WTC11 (cell line): ENCODE results near the gene SLC8A3. TPM values are rescaled to one million over a fixed set of nuclear protein-coding genes. Genes with fewer than 3 reads are reported as not detected.

Source experiments
- ATAC-seq: fragments of 200-7000 bp; cut with Tn5 transposase; 2 replicates; pipeline ENCODE4 v1.10.0; 2021; ENCODE audit warnings: mild to moderate bottlenecking, moderate library complexity
- CTCF ChIA-PET: fragments of 300-600 bp; sonication (Branson Sonifier 250); formaldehyde crosslinking; loops from one replicate; lab custom pipeline; 2021; ENCODE audit warnings: antibody characterized with exemption; lab: Charles Lee
- POLR2A ChIA-PET: fragments of 350-600 bp; sonication (Branson Sonifier 250); formaldehyde crosslinking; loops from one replicate; lab custom pipeline; 2021; ENCODE audit warnings: antibody characterized with exemption; lab: Charles Lee
- DNase-seq: peaks from one replicate; pipeline ENCODE4 v3.0.0; 2021; ENCODE audit warnings: low spot score
- H3K27ac Mint-ChIP-seq: 2 replicates; pipeline ENCODE4 v1.8.0; 2021; ENCODE audit warnings: mixed read lengths
- H3K27me3 Mint-ChIP-seq: 2 replicates; pipeline ENCODE4 v1.8.0; 2021; ENCODE audit warnings: low read depth, mild to moderate bottlenecking, moderate library complexity, mixed read lengths
- H3K36me3 Mint-ChIP-seq: 2 replicates; pipeline ENCODE4 v1.8.0; 2021; ENCODE audit warnings: mixed read lengths
- H3K4me1 Mint-ChIP-seq: 2 replicates; pipeline ENCODE4 v1.8.0; 2022; ENCODE audit warnings: mixed read lengths
- H3K4me3 Mint-ChIP-seq: 2 replicates; pipeline ENCODE4 v1.8.0; 2021; ENCODE audit warnings: mild to moderate bottlenecking, moderate library complexity, mixed read lengths
- H3K9me3 Mint-ChIP-seq: 2 replicates; pipeline ENCODE4 v1.8.0; 2021; ENCODE audit warnings: mixed read lengths
- ATF3 ChIP-seq: sonication (generic); formaldehyde crosslinking; conservative IDR thresholded peaks from 2 replicates; pipeline ENCODE4 v1.8.1; 2022; ENCODE audit warnings: mild to moderate bottlenecking, missing genetic modification reagents
- CREB1 ChIP-seq: sonication (generic); formaldehyde crosslinking; IDR thresholded peaks from 2 replicates; pipeline ENCODE4 v1.8.0; 2023; ENCODE audit warnings: mild to moderate bottlenecking, missing genetic modification reagents
- E2F4 ChIP-seq: sonication (generic); formaldehyde crosslinking; IDR thresholded peaks from 2 replicates; pipeline ENCODE4 v1.8.1; 2022; ENCODE audit warnings: low read depth, mild to moderate bottlenecking, moderate library complexity, missing genetic modification reagents, borderline replicate concordance
- GRHL2 ChIP-seq: fragments of 250-450 bp; sonication (Bioruptor Pico); IDR thresholded peaks from 2 replicates; pipeline ENCODE4 v1.8.0; 2022; ENCODE audit warnings: mild to moderate bottlenecking, moderate library complexity; ENCODE audit not compliant: insufficient replicate concordance, severe bottlenecking
- GTF2I ChIP-seq: fragments of 250-450 bp; sonication (Bioruptor Pico); conservative IDR thresholded peaks from 2 replicates; pipeline ENCODE4 v1.4.0; 2021; ENCODE audit warnings: mild to moderate bottlenecking
- HMGA2 ChIP-seq: fragments of 250-450 bp; sonication (Bioruptor Pico); IDR thresholded peaks from 2 replicates; pipeline ENCODE4 v1.4.0; 2021; ENCODE audit warnings: mild to moderate bottlenecking, moderate library complexity
- JUN ChIP-seq: sonication (generic); formaldehyde crosslinking; IDR thresholded peaks from 2 replicates; pipeline ENCODE4 v1.8.0; 2023; ENCODE audit warnings: mild to moderate bottlenecking, missing genetic modification reagents
- NFYB ChIP-seq: sonication (generic); formaldehyde crosslinking; conservative IDR thresholded peaks from 2 replicates; pipeline ENCODE4 v1.8.0; 2022; ENCODE audit warnings: low read depth, missing genetic modification reagents
- OVOL2 ChIP-seq: fragments of 250-450 bp; sonication (Bioruptor Pico); IDR thresholded peaks from 2 replicates; pipeline ENCODE4 v1.9.0; 2021; ENCODE audit warnings: mild to moderate bottlenecking, borderline replicate concordance
- PRRX2 ChIP-seq: fragments of 250-450 bp; sonication (Bioruptor Pico); IDR thresholded peaks from 2 replicates; pipeline ENCODE4 v1.8.0; 2021; ENCODE audit warnings: mild to moderate bottlenecking
- SOX15 ChIP-seq: fragments of 250-450 bp; sonication (Bioruptor Pico); IDR thresholded peaks from 2 replicates; pipeline ENCODE4 v1.9.0; 2021; ENCODE audit warnings: mild to moderate bottlenecking
- ZNF317 ChIP-seq: sonication (generic); formaldehyde crosslinking; IDR thresholded peaks from 2 replicates; pipeline ENCODE4 v1.8.1; 2023; ENCODE audit warnings: low read depth, mild to moderate bottlenecking, moderate library complexity, missing genetic modification reagents, borderline replicate concordance
- ZNF396 ChIP-seq: fragments of 250-450 bp; sonication (Bioruptor Pico); IDR thresholded peaks from 2 replicates; pipeline ENCODE4 v1.8.0; 2021; ENCODE audit warnings: mild to moderate bottlenecking, moderate library complexity, borderline replicate concordance
- ZNF532 ChIP-seq: fragments of 250-450 bp; sonication (Bioruptor Pico); IDR thresholded peaks from 2 replicates; pipeline ENCODE4 v1.9.0; 2021; ENCODE audit warnings: mild to moderate bottlenecking, borderline replicate concordance
- total RNA-seq: library from RNA; stranded (reverse); gene quantifications from 3 replicates; pipeline ENCODE4 v1.2.3, GENCODE V29; 2021
- TF ChIP-seq, protein P1 (sequence below): sonication (generic); formaldehyde crosslinking; IDR thresholded peaks from 2 replicates; pipeline ENCODE4 v1.8.1; 2023; ENCODE audit warnings: mild to moderate bottlenecking, missing genetic modification reagents, moderate library complexity
- TF ChIP-seq, protein P2 (sequence below): sonication (generic); formaldehyde crosslinking; IDR thresholded peaks from 2 replicates; pipeline ENCODE4 v1.8.0; 2022; ENCODE audit warnings: mild to moderate bottlenecking, missing genetic modification reagents
- TF ChIP-seq, protein P3 (sequence below): sonication (generic); formaldehyde crosslinking; IDR thresholded peaks from 2 replicates; pipeline ENCODE4 v1.8.0; 2023; ENCODE audit warnings: missing genetic modification reagents

The SLC8A3 gene
- total RNA-seq, 1 experiment from 2014 or later: 0.63 TPM

- no peaks in the 10 kb centered on the region for H3K27me3 Mint-ChIP-seq
- no peaks in the 10 kb centered on the region for H3K9me3 Mint-ChIP-seq
- H3K4me3 Mint-ChIP-seq: no peak overlapping the region
- TF ChIP-seq ZNF396 (CRISPR knock-in tag) (no peak), NFYB (CRISPR knock-in tag) (no peak), HMGA2 (CRISPR knock-in tag) (no peak), PRRX2 (CRISPR knock-in tag) (no peak), OVOL2 (CRISPR knock-in tag) (no peak), CREB1 (no peak), E2F4 (CRISPR knock-in tag) (no peak)
- CTCF ChIA-PET: interaction anchor here (0.8 to 1.4 kb wide), 3 partner anchors 20 to 161 kb away, joined by 3 to 5 read pairs (median 3); no protein-coding TSS in a partner anchor
- no peaks in the 10 kb centered on the region for H3K36me3 Mint-ChIP-seq
- DNase-seq (no peak), ATAC-seq (no peak)
- H3K4me1 Mint-ChIP-seq: peaks cover 31% of the 10 kb centered on the region
- no peak overlapping the region for H3K27ac Mint-ChIP-seq
- POLR2A ChIA-PET: no interaction called here
Measured at GRCh38 chr14:70094106-70094505, 94.6 kb downstream of the SLC8A3 start.

- Mint-ChIP-seq H3K27me3 (no peaks in the 10 kb centered on the region), H3K9me3 (no peaks in the 10 kb centered on the region), H3K36me3 (no peaks in the 10 kb centered on the region), H3K4me3 (no peak overlapping the region), H3K27ac (no peak overlapping the region), H3K4me1 (peaks cover 24% of the 10 kb centered on the region)
- ATAC-seq (no peak), DNase-seq (no peak)
- POLR2A ChIA-PET: no interaction called here
- no peak for TF ChIP-seq JUN (CRISPR knock-in tag)
- no peak for TF ChIP-seq GTF2I (CRISPR knock-in tag)
- TF ChIP-seq, protein P1, sequence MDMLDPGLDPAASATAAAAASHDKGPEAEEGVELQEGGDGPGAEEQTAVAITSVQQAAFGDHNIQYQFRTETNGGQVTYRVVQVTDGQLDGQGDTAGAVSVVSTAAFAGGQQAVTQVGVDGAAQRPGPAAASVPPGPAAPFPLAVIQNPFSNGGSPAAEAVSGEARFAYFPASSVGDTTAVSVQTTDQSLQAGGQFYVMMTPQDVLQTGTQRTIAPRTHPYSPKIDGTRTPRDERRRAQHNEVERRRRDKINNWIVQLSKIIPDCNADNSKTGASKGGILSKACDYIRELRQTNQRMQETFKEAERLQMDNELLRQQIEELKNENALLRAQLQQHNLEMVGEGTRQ (CRISPR knock-in tag): no peak
- no peak for TF ChIP-seq ZNF532 (CRISPR knock-in tag)
- TF ChIP-seq, protein P2, sequence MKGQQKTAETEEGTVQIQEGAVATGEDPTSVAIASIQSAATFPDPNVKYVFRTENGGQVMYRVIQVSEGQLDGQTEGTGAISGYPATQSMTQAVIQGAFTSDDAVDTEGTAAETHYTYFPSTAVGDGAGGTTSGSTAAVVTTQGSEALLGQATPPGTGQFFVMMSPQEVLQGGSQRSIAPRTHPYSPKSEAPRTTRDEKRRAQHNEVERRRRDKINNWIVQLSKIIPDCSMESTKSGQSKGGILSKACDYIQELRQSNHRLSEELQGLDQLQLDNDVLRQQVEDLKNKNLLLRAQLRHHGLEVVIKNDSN: no peak
- TF ChIP-seq SOX15 (CRISPR knock-in tag): no peak
- TF ChIP-seq ATF3 (CRISPR knock-in tag): no peak
- TF ChIP-seq GRHL2 (CRISPR knock-in tag): no peak
- TF ChIP-seq, protein P3, sequence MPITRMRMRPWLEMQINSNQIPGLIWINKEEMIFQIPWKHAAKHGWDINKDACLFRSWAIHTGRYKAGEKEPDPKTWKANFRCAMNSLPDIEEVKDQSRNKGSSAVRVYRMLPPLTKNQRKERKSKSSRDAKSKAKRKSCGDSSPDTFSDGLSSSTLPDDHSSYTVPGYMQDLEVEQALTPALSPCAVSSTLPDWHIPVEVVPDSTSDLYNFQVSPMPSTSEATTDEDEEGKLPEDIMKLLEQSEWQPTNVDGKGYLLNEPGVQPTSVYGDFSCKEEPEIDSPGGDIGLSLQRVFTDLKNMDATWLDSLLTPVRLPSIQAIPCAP (CRISPR knock-in tag): no peak
- TF ChIP-seq ZNF317 (CRISPR knock-in tag): no peak
- CTCF ChIA-PET: no interaction called here
Measured at GRCh38 chr14:70093156-70093555, 95.6 kb downstream of the SLC8A3 start.
